Prostate gland (tissue), 2 donors: Measurements from ENCODE around the gene SPG21. TPM values are rescaled to one million over a fixed set of nuclear protein-coding genes. Genes with fewer than 3 reads are reported as not detected.

Source experiments
- DNase-seq: peaks from one replicate; pipeline ENCODE4 v3.0.0-alpha.2; 2019; ENCODE audit warnings: low spot score
- H3K27ac ChIP-seq, 2 donors: fragments of 200-600 bp; sonication (generic); 2 replicates each; pipeline ENCODE4 v1.5.1; 2017 to 2019
- H3K27me3 ChIP-seq: fragments of 200-600 bp; sonication (generic); replicated peaks from 2 replicates; pipeline ENCODE4 v1.5.1; 2019; ENCODE audit not compliant: insufficient read depth
- H3K36me3 ChIP-seq, 2 donors: fragments of 200-600 bp; sonication (generic); 1 replicate in 1 of 2; 2 replicates in 1 of 2; pipeline versions ENCODE4 v1.5.1 to v1.8.1; 2017 to 2019
- H3K4me1 ChIP-seq: fragments of 200-600 bp; sonication (generic); replicated peaks from 2 replicates; pipeline ENCODE4 v1.5.1; 2019
- H3K4me3 ChIP-seq, 2 donors: fragments of 200-600 bp; sonication (generic); 2 replicates each; pipeline ENCODE4 v1.5.1; 2017 to 2019
- H3K9me3 ChIP-seq: fragments of 200-600 bp; sonication (generic); 2 replicates; pipeline ENCODE4 v1.5.1; 2017
- CTCF ChIP-seq, 4 experiments: fragments of 200-600 bp in 2 of 4; fragments of 450-650 bp in 2 of 4; sonication (generic) in 2 of 4; IDR thresholded peaks; 1 replicate in 3 of 4; 2 replicates in 1 of 4; pipeline ENCODE4 v1.5.1; 2016 to 2019; ENCODE audit warnings: antibody characterized with exemption in 4 of 4, mild to moderate bottlenecking in 2 of 4, moderate library complexity in 2 of 4
- POLR2A ChIP-seq: fragments of 450-650 bp; IDR thresholded peaks from one replicate; pipeline ENCODE4 v1.6.1; 2016; ENCODE audit warnings: antibody characterized with exemption, mild to moderate bottlenecking
- POLR2AphosphoS5 ChIP-seq: sonication (generic); formaldehyde crosslinking; IDR thresholded peaks from one replicate; pipeline ENCODE4 v1.6.1; 2017; ENCODE audit warnings: antibody characterized with exemption
- WGBS: methylation state at CpG from one replicate; pipeline ENCODE4 v1.1.5; 2018; 5-methylcytosine and 5-hydroxymethylcytosine counted together
- intact Hi-C: fragments of 100-400 bp; cut with DNase I; formaldehyde crosslinking; loops from one replicate; pipeline ENCODE4 v1.14.2; 2022
- total RNA-seq, 2 donors: library from RNA; depleted of rRNA; stranded (reverse); fragments of >200 nt; gene quantifications; one replicate each; pipeline ENCODE4 v1.1.0, GENCODE V29; 2016

The SPG21 gene
- total RNA-seq, 2 donors from 2014 or later, result 95.8 to 98.8 TPM

- no peak for TF ChIP-seq CTCF (IDR thresholded peaks at IDR 0.05)
- no peak for TF ChIP-seq POLR2AphosphoS5
- TF ChIP-seq POLR2A, result no peak
- Histone ChIP-seq H3K9me3 (no peaks in the 10 kb centered on the region), H3K27ac (no peak overlapping the region), H3K4me3 (no peak overlapping the region), H3K36me3 (no peaks in the 10 kb centered on the region), H3K27me3 (no peaks in the 10 kb centered on the region), H3K4me1 (peaks cover 3% of the 10 kb centered on the region)
- 89% methylated on average over 2 of the region's 2 CpGs for WGBS
- no peak for DNase-seq
- intact Hi-C loops, result no loop called here
These were observed 73.3 kb downstream of the SPG21 start for GRCh38 chr15:64916365-64916764.

- TF ChIP-seq POLR2AphosphoS5 (no peak), CTCF (IDR thresholded peaks at IDR 0.05) (no peak), POLR2A (no peak)
- intact Hi-C loops, result no loop called here
- Histone ChIP-seq H3K27ac (no peak overlapping the region), H3K27me3 (no peaks in the 10 kb centered on the region), H3K4me3 (no peak overlapping the region), H3K9me3 (no peaks in the 10 kb centered on the region), H3K4me1 (peaks cover 3% of the 10 kb centered on the region), H3K36me3 (no peaks in the 10 kb centered on the region)
- 71% methylated on average over 13 of the region's 13 CpGs for WGBS
- no peak for DNase-seq
These were observed 74.0 kb downstream of the SPG21 start for GRCh38 chr15:64915518-64916227.

Other genes starting within 250 kb of the SPG21 start
- 10 to 100 TPM in 1 of 2 donors, 1 to 10 TPM in 1; 2.3 to 14.0 TPM for gene RBPMS2, start 214.3 kb downstream of the SPG21 start, total RNA-seq
- 1 to 10 TPM in 1 of 2 donors, under 1 TPM in 1; 0.82 to 9.8 TPM for gene PIF1, start 164.3 kb downstream of the SPG21 start, total RNA-seq
- gene PLEKHO2, start 148.0 kb downstream of the SPG21 start, total RNA-seq, result 10 to 100 TPM in 1 of 2 donors, 1 to 10 TPM in 1; 8.6 to 31.8 TPM
- gene ANKDD1A, start 78.0 kb downstream of the SPG21 start, total RNA-seq, result 10 to 100 TPM in 1 of 2 donors, 1 to 10 TPM in 1; 3.3 to 23.9 TPM
- 10 to 100 TPM; 31.0 to 37.9 TPM for gene MTFMT, start 39.7 kb upstream of the SPG21 start, total RNA-seq
- under 1 TPM in 1 of 2 donors, not detected in 1; 0.68 TPM for gene SLC51B, start 55.5 kb upstream of the SPG21 start, total RNA-seq
- 100 to 1,000 TPM in 1 of 2 donors, 10 to 100 TPM in 1; 56.3 to 124 TPM for gene RASL12, start 78.1 kb upstream of the SPG21 start, total RNA-seq
- under 1 TPM in 1 of 2 donors, not detected in 1; 0.57 TPM for gene KBTBD13, start 86.8 kb upstream of the SPG21 start, total RNA-seq
- gene UBAP1L, start 125.3 kb upstream of the SPG21 start, total RNA-seq, result 1 to 10 TPM; 1.9 to 8.5 TPM
- 10 to 100 TPM; 30.8 to 43.6 TPM for gene PDCD7, start 143.9 kb upstream of the SPG21 start, total RNA-seq
- 10 to 100 TPM; 36.2 to 41.2 TPM for gene CLPX, start 195.4 kb upstream of the SPG21 start, total RNA-seq
- gene CILP, start 221.6 kb upstream of the SPG21 start, total RNA-seq, result 10 to 100 TPM in 1 of 2 donors, under 1 TPM in 1; 0.82 to 27.8 TPM